ENCODE results near the gene CHST8.

CHST8 gene

DNA sequence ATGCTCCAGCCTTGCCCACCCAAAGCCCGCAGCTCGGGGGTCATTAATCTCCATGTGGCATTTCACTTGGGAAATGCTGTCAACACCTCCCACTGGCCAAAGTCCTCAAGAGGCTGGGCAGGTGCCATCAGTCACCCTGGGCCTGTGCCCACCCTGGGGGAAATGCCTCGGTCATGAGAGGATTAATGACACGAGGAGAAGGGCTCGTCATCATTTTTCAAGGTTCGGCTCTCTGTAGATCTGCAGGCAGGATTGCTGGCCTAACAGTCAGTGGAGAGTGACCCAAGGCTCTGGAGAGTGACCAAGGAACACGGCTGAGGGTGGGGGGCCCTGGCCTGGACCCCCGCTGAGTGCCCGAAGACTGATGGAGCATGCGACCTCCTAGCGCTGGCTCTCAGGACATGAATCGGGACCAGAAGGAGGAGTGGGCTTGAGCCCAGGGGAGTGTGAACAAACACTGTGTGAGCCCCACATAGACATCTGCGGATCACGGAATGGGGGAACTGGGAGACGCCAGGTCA lies 159.7 kb downstream of the CHST8 start:
- Histone ChIP-seq H3K4me1 (ENCODE audit: control insufficient read depth in 1 of 2, insufficient read depth in 2 of 2, low read length in 2 of 2) (peaks cover 3 to 5% of the 10 kb centered on the region in 2 experiments), H3K9ac (ENCODE audit: low read length) (no peak overlapping the region), H3K79me2 (ENCODE audit: control insufficient read depth, insufficient read depth, low read length, poor library complexity) (no peaks in the 10 kb centered on the region), H4K91ac (ENCODE audit: low read depth, low read length) (no peak overlapping the region), H3K23ac (ENCODE audit: low read length) (no peak overlapping the region), H3K4ac (ENCODE audit: low read depth, low read length) (no peak overlapping the region), H3K18ac (ENCODE audit: low read length) (no peak overlapping the region), H3K4me2 (ENCODE audit: low read length) (no peak overlapping the region), H3K4me3 (ENCODE audit: low read depth, low read length) (no peak overlapping the region), H3K14ac (ENCODE audit: low read length) (no peak overlapping the region), H3K36me3 (ENCODE audit: control insufficient read depth in 1 of 2, insufficient read depth in 2 of 2, low read length in 2 of 2) (no peaks in the 10 kb centered on the region), H2AFZ (ENCODE audit: insufficient read depth, low read length, poor library complexity) (no peak overlapping the region), H4K8ac (ENCODE audit: low read depth, low read length) (no peak overlapping the region), H4K12ac (ENCODE audit: low read depth, low read length) (no peak overlapping the region), H2BK120ac (ENCODE audit: insufficient read depth, low read length, poor library complexity) (no peak overlapping the region), H2BK12ac (ENCODE audit: low read length) (no peak overlapping the region), H2BK5ac (ENCODE audit: low read depth, low read length, poor library complexity) (no peak overlapping the region), H3K27me3 (ENCODE audit: insufficient read depth, low read length) (no peaks in the 10 kb centered on the region), H3K27ac (ENCODE audit: low read depth, low read length) (no peak overlapping the region), H2AK5ac (ENCODE audit: low read length) (no peak overlapping the region), H3K79me1 (ENCODE audit: low read length) (no peaks in the 10 kb centered on the region), H3K9me3 (ENCODE audit: insufficient read depth, low read depth, low read length) (peaks cover 5% of the 10 kb centered on the region)
- no peak for DNase-seq
- no CpG with 5 or more reads among the region's 15 CpGs for WGBS (ENCODE audit: extremely low coverage, insufficient coverage, insufficient read length)

DNA sequence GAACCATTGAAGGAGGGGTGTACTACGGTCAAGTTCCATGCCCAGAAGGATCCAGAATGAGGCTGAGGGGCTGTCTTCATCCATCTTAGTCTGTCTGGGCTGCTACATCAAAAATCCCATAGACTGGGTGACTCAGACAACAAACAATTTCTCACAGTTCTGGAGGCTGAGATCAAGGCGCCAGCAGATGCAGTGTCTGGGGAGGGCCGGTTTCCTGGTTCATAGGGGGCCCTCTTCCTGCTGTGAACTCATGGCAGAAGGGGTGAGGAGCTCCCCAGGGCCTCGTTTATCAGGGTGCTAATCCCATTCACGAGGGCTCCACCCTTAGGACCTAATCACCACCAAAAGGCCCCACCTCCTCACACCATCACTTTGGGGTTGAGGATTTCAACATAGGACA lies 160.2 kb downstream of the CHST8 start:
- Histone ChIP-seq H3K4me1 (ENCODE audit: control insufficient read depth in 1 of 2, insufficient read depth in 2 of 2, low read length in 2 of 2) (peaks cover 3 to 5% of the 10 kb centered on the region in 2 experiments), H3K4ac (ENCODE audit: low read depth, low read length) (no peak overlapping the region), H2BK12ac (ENCODE audit: low read length) (no peak overlapping the region), H3K27me3 (ENCODE audit: insufficient read depth, low read length) (no peaks in the 10 kb centered on the region), H3K4me2 (ENCODE audit: low read length) (no peak overlapping the region), H4K12ac (ENCODE audit: low read depth, low read length) (no peak overlapping the region), H3K18ac (ENCODE audit: low read length) (no peak overlapping the region), H3K23ac (ENCODE audit: low read length) (no peak overlapping the region), H2AK5ac (ENCODE audit: low read length) (no peak overlapping the region), H3K4me3 (ENCODE audit: low read depth, low read length) (no peak overlapping the region), H2BK5ac (ENCODE audit: low read depth, low read length, poor library complexity) (no peak overlapping the region), H2BK120ac (ENCODE audit: insufficient read depth, low read length, poor library complexity) (no peak overlapping the region), H4K8ac (ENCODE audit: low read depth, low read length) (no peak overlapping the region), H2AFZ (ENCODE audit: insufficient read depth, low read length, poor library complexity) (no peak overlapping the region), H3K79me1 (ENCODE audit: low read length) (no peaks in the 10 kb centered on the region), H3K9ac (ENCODE audit: low read length) (no peak overlapping the region), H3K36me3 (ENCODE audit: control insufficient read depth in 1 of 2, insufficient read depth in 2 of 2, low read length in 2 of 2) (no peaks in the 10 kb centered on the region), H4K91ac (ENCODE audit: low read depth, low read length) (no peak overlapping the region), H3K79me2 (ENCODE audit: control insufficient read depth, insufficient read depth, low read length, poor library complexity) (no peaks in the 10 kb centered on the region), H3K9me3 (ENCODE audit: insufficient read depth, low read depth, low read length) (peaks cover 5% of the 10 kb centered on the region), H3K27ac (ENCODE audit: low read depth, low read length) (no peak overlapping the region), H3K14ac (ENCODE audit: low read length) (no peak overlapping the region)
- no CpG with 5 or more reads among the region's 5 CpGs for WGBS (ENCODE audit: extremely low coverage, insufficient coverage, insufficient read length)
- DNase-seq: no peak

DNA sequence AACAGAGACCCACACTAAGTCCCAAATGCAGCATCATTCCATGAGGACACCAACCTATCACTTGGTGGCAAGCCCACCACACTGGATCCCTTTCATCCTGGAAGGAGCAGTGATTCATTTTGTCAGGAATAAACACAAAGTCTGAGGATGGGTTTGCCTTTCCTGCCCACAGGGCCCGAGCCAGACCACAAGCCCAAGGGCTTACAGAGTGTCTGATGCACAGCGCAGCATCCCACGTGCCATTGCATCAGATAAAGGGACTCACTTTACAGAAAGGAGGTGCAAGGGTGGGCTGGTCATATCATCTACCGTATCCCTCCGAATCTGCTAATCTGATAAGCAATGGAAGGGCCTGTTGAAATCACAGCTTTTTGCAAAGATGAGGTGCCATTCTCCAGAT lies 162.7 kb downstream of the CHST8 start:
- H3K9ac ChIP-seq (ENCODE audit: low read length): no peak overlapping the region
- H3K36me3 ChIP-seq (ENCODE audit: control insufficient read depth in 1 of 2, insufficient read depth in 2 of 2, low read length in 2 of 2): no peaks in the 10 kb centered on the region
- H4K12ac ChIP-seq (ENCODE audit: low read depth, low read length): no peak overlapping the region
- H3K79me1 ChIP-seq (ENCODE audit: low read length): no peaks in the 10 kb centered on the region
- H3K23ac ChIP-seq (ENCODE audit: low read length): no peak overlapping the region
- no peak overlapping the region for H2BK5ac ChIP-seq (ENCODE audit: low read depth, low read length, poor library complexity)
- no peaks in the 10 kb centered on the region for H3K27me3 ChIP-seq (ENCODE audit: insufficient read depth, low read length)
- H3K4me1 ChIP-seq (ENCODE audit: control insufficient read depth in 1 of 2, insufficient read depth in 2 of 2, low read length in 2 of 2): no peaks in the 10 kb centered on the region
- no peak overlapping the region for H4K91ac ChIP-seq (ENCODE audit: low read depth, low read length)
- H4K8ac ChIP-seq (ENCODE audit: low read depth, low read length): no peak overlapping the region
- no peak overlapping the region for H3K4me2 ChIP-seq (ENCODE audit: low read length)
- no peak overlapping the region for H3K18ac ChIP-seq (ENCODE audit: low read length)
- H2BK120ac ChIP-seq (ENCODE audit: insufficient read depth, low read length, poor library complexity): no peak overlapping the region
- H2AFZ ChIP-seq (ENCODE audit: insufficient read depth, low read length, poor library complexity): no peak overlapping the region
- H2AK5ac ChIP-seq (ENCODE audit: low read length): no peak overlapping the region
- WGBS (ENCODE audit: extremely low coverage, insufficient coverage, insufficient read length): no CpG with 5 or more reads among the region's 5 CpGs
- no peak overlapping the region for H3K4me3 ChIP-seq (ENCODE audit: low read depth, low read length)
- H3K4ac ChIP-seq (ENCODE audit: low read depth, low read length): no peak overlapping the region
- no peak for DNase-seq
- H3K27ac ChIP-seq (ENCODE audit: low read depth, low read length): no peak overlapping the region
- no peak overlapping the region for H2BK12ac ChIP-seq (ENCODE audit: low read length)
- H3K14ac ChIP-seq (ENCODE audit: low read length): no peak overlapping the region
- H3K9me3 ChIP-seq (ENCODE audit: insufficient read depth, low read depth, low read length): peaks cover 4% of the 10 kb centered on the region
- no peaks in the 10 kb centered on the region for H3K79me2 ChIP-seq (ENCODE audit: control insufficient read depth, insufficient read depth, low read length, poor library complexity)

DNA sequence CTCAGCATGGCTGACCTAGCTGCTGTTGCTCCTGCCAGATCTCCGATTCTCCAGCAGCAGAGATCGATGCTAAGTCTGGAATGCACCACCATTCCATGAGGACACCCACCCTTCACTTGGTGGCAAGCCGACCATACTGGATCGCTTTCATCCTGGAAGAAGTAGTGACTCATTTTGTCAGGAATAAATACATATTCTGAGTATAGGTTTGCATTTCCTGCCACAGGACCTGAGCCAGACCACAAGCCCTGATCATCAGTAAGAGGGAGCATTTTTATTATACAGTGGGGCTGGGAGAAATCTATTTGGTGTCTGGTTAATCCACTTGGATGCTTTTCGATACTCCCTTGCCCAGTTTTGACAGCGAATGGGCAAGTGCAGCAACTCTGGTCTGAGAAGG lies 164.0 kb downstream of the CHST8 start:
- H3K23ac ChIP-seq (ENCODE audit: low read length): no peak overlapping the region
- H3K36me3 ChIP-seq (ENCODE audit: control insufficient read depth in 1 of 2, insufficient read depth in 2 of 2, low read length in 2 of 2): no peaks in the 10 kb centered on the region
- no peak overlapping the region for H2AFZ ChIP-seq (ENCODE audit: insufficient read depth, low read length, poor library complexity)
- no peak overlapping the region for H3K4me2 ChIP-seq (ENCODE audit: low read length)
- no peak overlapping the region for H3K4ac ChIP-seq (ENCODE audit: low read depth, low read length)
- no peak for DNase-seq
- H3K27me3 ChIP-seq (ENCODE audit: insufficient read depth, low read length): no peaks in the 10 kb centered on the region
- no peak overlapping the region for H2BK5ac ChIP-seq (ENCODE audit: low read depth, low read length, poor library complexity)
- peaks cover 4% of the 10 kb centered on the region for H3K9me3 ChIP-seq (ENCODE audit: insufficient read depth, low read depth, low read length)
- no peak overlapping the region for H3K14ac ChIP-seq (ENCODE audit: low read length)
- no peak overlapping the region for H3K27ac ChIP-seq (ENCODE audit: low read depth, low read length)
- H3K9ac ChIP-seq (ENCODE audit: low read length): no peak overlapping the region
- H2BK120ac ChIP-seq (ENCODE audit: insufficient read depth, low read length, poor library complexity): no peak overlapping the region
- no CpG with 5 or more reads among the region's 6 CpGs for WGBS (ENCODE audit: extremely low coverage, insufficient coverage, insufficient read length)
- H2BK12ac ChIP-seq (ENCODE audit: low read length): no peak overlapping the region
- H3K4me3 ChIP-seq (ENCODE audit: low read depth, low read length): no peak overlapping the region
- H4K91ac ChIP-seq (ENCODE audit: low read depth, low read length): no peak overlapping the region
- H3K79me2 ChIP-seq (ENCODE audit: control insufficient read depth, insufficient read depth, low read length, poor library complexity): no peaks in the 10 kb centered on the region
- H4K12ac ChIP-seq (ENCODE audit: low read depth, low read length): no peak overlapping the region
- no peaks in the 10 kb centered on the region for H3K79me1 ChIP-seq (ENCODE audit: low read length)
- no peak overlapping the region for H2AK5ac ChIP-seq (ENCODE audit: low read length)
- no peak overlapping the region for H4K8ac ChIP-seq (ENCODE audit: low read depth, low read length)
- no peak overlapping the region for H3K18ac ChIP-seq (ENCODE audit: low read length)
- no peaks in the 10 kb centered on the region for H3K4me1 ChIP-seq (ENCODE audit: control insufficient read depth in 1 of 2, insufficient read depth in 2 of 2, low read length in 2 of 2)

All from trophoblast cell (in vitro differentiated cells and primary cell).